ENCODE results near the gene SLC17A8.

Gene SLC17A8

GRCh38 chr12:100391856-100392255, 35.0 kb downstream of the SLC17A8 start:
- Histone ChIP-seq H3K36me3 (ENCODE audit: control insufficient read depth, insufficient read depth, low read length) (no peaks in the 10 kb centered on the region), H3K9ac (ENCODE audit: low read depth, low read length) (no peak overlapping the region), H3K27me3 (ENCODE audit: control insufficient read depth, insufficient read depth, low read length) (no peaks in the 10 kb centered on the region), H3K27ac (ENCODE audit: low read depth, low read length) (no peak overlapping the region), H3K4me3 (ENCODE audit: low read depth, low read length) (no peak overlapping the region), H3K4me1 (ENCODE audit: control insufficient read depth, insufficient read depth, low read length) (no peaks in the 10 kb centered on the region), H3K9me3 (ENCODE audit: control insufficient read depth, insufficient read depth, low read length) (no peaks in the 10 kb centered on the region)

- Histone ChIP-seq H3K4me3 (ENCODE audit: low read depth, low read length) (no peak overlapping the region), H3K9me3 (ENCODE audit: control insufficient read depth, insufficient read depth, low read length) (no peaks in the 10 kb centered on the region), H3K9ac (ENCODE audit: low read depth, low read length) (no peak overlapping the region), H3K4me1 (ENCODE audit: control insufficient read depth, insufficient read depth, low read length) (no peaks in the 10 kb centered on the region), H3K36me3 (ENCODE audit: control insufficient read depth, insufficient read depth, low read length) (no peaks in the 10 kb centered on the region), H3K27ac (ENCODE audit: low read depth, low read length) (no peak overlapping the region), H3K27me3 (ENCODE audit: control insufficient read depth, insufficient read depth, low read length) (no peaks in the 10 kb centered on the region)
These were observed 36.3 kb downstream of the SLC17A8 start for GRCh38 chr12:100393200-100393599.

- Histone ChIP-seq H3K9ac (ENCODE audit: low read depth, low read length) (no peak overlapping the region), H3K36me3 (ENCODE audit: control insufficient read depth, insufficient read depth, low read length) (no peaks in the 10 kb centered on the region), H3K9me3 (ENCODE audit: control insufficient read depth, insufficient read depth, low read length) (no peaks in the 10 kb centered on the region)
These were observed 38.9 kb downstream of the SLC17A8 start for GRCh38 chr12:100395811-100396210.

DNA sequence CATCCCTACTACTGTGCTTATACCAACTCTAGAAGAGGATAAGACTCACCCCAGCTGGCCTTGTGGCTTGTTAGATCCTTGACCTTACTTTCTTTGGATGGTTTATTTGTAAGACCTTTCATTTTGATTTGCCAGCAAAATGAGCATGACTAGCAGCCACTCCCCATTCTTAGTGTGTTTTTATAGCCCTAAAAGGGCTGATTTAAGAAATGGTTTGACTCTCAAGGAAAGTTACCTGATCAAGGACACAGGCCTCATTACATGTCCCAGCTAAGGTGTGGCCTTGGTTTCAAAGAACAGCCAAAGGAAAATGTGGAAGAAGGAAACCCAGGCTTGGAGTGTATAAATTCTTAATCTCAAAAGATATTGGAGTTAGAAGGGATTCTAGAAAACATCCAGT, 41.4 kb downstream of the SLC17A8 start:
- Histone ChIP-seq H3K27ac (ENCODE audit: low read depth, low read length) (no peak overlapping the region), H3K36me3 (ENCODE audit: control insufficient read depth, insufficient read depth, low read length) (no peaks in the 10 kb centered on the region), H3K9ac (ENCODE audit: low read depth, low read length) (no peak overlapping the region), H3K4me3 (ENCODE audit: low read depth, low read length) (no peak overlapping the region), H3K9me3 (ENCODE audit: control insufficient read depth, insufficient read depth, low read length) (no peaks in the 10 kb centered on the region), H3K4me1 (ENCODE audit: control insufficient read depth, insufficient read depth, low read length) (peaks cover 4% of the 10 kb centered on the region; the same call in 1 of the 2 replicates), H3K27me3 (ENCODE audit: control insufficient read depth, insufficient read depth, low read length) (no peaks in the 10 kb centered on the region)

More at GRCh38 chr12:100395811-100396210, 38.9 kb downstream of the SLC17A8 start:
- Histone ChIP-seq H3K27ac (ENCODE audit: low read depth, low read length) (no peak overlapping the region), H3K27me3 (ENCODE audit: control insufficient read depth, insufficient read depth, low read length) (no peaks in the 10 kb centered on the region), H3K4me1 (ENCODE audit: control insufficient read depth, insufficient read depth, low read length) (peaks cover 4% of the 10 kb centered on the region; the same call in 1 of the 2 replicates), H3K4me3 (ENCODE audit: low read depth, low read length) (no peak overlapping the region)

- Histone ChIP-seq H3K27ac (ENCODE audit: low read depth, low read length) (no peak overlapping the region), H3K9me3 (ENCODE audit: control insufficient read depth, insufficient read depth, low read length) (no peaks in the 10 kb centered on the region), H3K9ac (ENCODE audit: low read depth, low read length) (no peak overlapping the region)
These were observed 42.2 kb downstream of the SLC17A8 start for GRCh38 chr12:100399095-100399494.

DNA sequence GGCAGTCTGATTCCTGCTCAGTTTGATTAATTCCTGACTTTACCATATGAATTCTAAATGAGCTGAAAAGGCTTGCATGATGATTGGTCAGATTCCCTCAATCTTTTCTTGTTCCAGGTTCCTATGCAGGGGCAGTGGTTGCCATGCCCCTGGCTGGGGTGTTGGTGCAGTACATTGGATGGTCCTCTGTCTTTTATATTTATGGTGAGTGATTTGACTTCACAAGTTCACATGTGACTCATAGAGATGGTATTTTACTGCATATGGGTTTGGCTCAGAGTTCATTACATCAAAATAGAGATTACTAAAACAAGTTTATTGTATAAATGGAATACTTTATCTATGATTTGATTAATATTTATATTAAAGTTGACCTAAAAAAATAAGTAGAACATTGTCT, 44.8 kb downstream of the SLC17A8 start:
- H3K27ac ChIP-seq (ENCODE audit: low read depth, low read length) = no peak overlapping the region
- H3K36me3 ChIP-seq (ENCODE audit: control insufficient read depth, insufficient read depth, low read length) = no peaks in the 10 kb centered on the region
- peaks cover 4% of the 10 kb centered on the region; the same call in 1 of the 2 replicates for H3K4me1 ChIP-seq (ENCODE audit: control insufficient read depth, insufficient read depth, low read length)
- no peak overlapping the region for H3K9ac ChIP-seq (ENCODE audit: low read depth, low read length)
- no peaks in the 10 kb centered on the region for H3K27me3 ChIP-seq (ENCODE audit: control insufficient read depth, insufficient read depth, low read length)
- no peaks in the 10 kb centered on the region for H3K9me3 ChIP-seq (ENCODE audit: control insufficient read depth, insufficient read depth, low read length)
- no peak overlapping the region for H3K4me3 ChIP-seq (ENCODE audit: low read depth, low read length)

More at GRCh38 chr12:100399095-100399494, 42.2 kb downstream of the SLC17A8 start:
- H3K4me3 ChIP-seq (ENCODE audit: low read depth, low read length) = no peak overlapping the region
- no peaks in the 10 kb centered on the region for H3K27me3 ChIP-seq (ENCODE audit: control insufficient read depth, insufficient read depth, low read length)
- H3K36me3 ChIP-seq (ENCODE audit: control insufficient read depth, insufficient read depth, low read length) = no peaks in the 10 kb centered on the region
- H3K4me1 ChIP-seq (ENCODE audit: control insufficient read depth, insufficient read depth, low read length) = peaks cover 4% of the 10 kb centered on the region; the same call in 1 of the 2 replicates

DNA sequence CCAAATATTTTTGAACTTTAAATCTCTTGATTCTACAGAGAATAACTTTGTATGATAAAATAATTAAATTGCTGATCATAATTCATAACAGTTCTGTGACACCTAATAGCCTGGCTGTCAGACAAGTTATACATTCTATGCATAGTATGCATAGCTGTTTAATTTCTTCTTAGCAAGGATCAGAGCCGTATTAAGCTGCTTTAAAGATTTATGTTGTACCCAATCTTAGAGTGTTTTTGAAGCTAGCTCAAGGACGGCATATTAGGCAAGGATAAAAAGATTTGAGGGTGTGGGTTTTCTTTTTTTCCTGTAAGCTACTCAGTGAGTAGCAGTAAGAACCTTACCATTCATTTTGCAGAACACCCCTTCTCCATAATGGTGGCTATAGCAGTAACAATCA, 45.9 kb downstream of the SLC17A8 start:
- Histone ChIP-seq H3K4me1 (ENCODE audit: control insufficient read depth, insufficient read depth, low read length) (peaks cover 4% of the 10 kb centered on the region; the same call in 1 of the 2 replicates), H3K36me3 (ENCODE audit: control insufficient read depth, insufficient read depth, low read length) (no peaks in the 10 kb centered on the region), H3K9me3 (ENCODE audit: control insufficient read depth, insufficient read depth, low read length) (no peaks in the 10 kb centered on the region), H3K4me3 (ENCODE audit: low read depth, low read length) (no peak overlapping the region), H3K9ac (ENCODE audit: low read depth, low read length) (no peak overlapping the region), H3K27me3 (ENCODE audit: control insufficient read depth, insufficient read depth, low read length) (no peaks in the 10 kb centered on the region), H3K27ac (ENCODE audit: low read depth, low read length) (no peak overlapping the region)

- Histone ChIP-seq H3K27me3 (ENCODE audit: control insufficient read depth, insufficient read depth, low read length) (no peaks in the 10 kb centered on the region), H3K9me3 (ENCODE audit: control insufficient read depth, insufficient read depth, low read length) (no peaks in the 10 kb centered on the region), H3K4me3 (ENCODE audit: low read depth, low read length) (no peak overlapping the region), H3K4me1 (ENCODE audit: control insufficient read depth, insufficient read depth, low read length) (peaks cover 4% of the 10 kb centered on the region; the same call in 1 of the 2 replicates), H3K27ac (ENCODE audit: low read depth, low read length) (no peak overlapping the region), H3K36me3 (ENCODE audit: control insufficient read depth, insufficient read depth, low read length) (no peaks in the 10 kb centered on the region), H3K9ac (ENCODE audit: low read depth, low read length) (no peak overlapping the region)
These were observed 46.6 kb downstream of the SLC17A8 start for GRCh38 chr12:100403446-100403845.

DNA sequence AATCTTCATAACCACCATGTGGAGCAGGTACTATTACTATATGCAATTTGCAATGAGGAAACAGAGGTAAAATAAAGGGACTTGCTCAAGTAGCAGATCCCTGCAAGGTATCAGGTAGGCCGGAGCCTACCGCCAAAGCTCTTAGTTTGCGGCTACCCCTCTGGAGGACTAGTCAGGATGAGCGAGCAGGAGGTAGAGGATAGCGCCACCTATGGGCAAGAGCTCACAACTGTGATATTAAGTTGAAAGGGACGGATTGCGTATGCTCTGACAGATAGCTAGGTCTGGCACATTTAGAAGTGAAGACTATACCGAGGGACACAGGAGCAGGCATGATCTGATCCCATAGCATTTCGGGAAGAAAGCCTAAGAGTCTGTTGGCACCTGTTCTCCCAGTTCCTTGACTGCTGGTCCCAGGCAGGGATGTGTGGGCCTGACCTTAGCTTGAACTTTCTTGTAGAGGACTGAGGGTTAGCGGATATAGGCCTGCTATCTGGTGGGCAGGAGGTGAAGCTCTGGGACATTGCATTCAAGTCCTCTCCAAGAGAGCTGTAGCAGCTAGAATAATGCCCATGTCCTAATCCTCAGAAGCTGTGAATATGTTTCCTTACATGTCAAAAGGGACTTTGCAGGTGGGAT, 48.0 kb downstream of the SLC17A8 start:
- no peaks in the 10 kb centered on the region for H3K27me3 ChIP-seq (ENCODE audit: control insufficient read depth, insufficient read depth, low read length)
- no peaks in the 10 kb centered on the region for H3K9me3 ChIP-seq (ENCODE audit: control insufficient read depth, insufficient read depth, low read length)
- H3K4me1 ChIP-seq (ENCODE audit: control insufficient read depth, insufficient read depth, low read length) = no peaks in the 10 kb centered on the region
- no peaks in the 10 kb centered on the region for H3K36me3 ChIP-seq (ENCODE audit: control insufficient read depth, insufficient read depth, low read length)
- H3K27ac ChIP-seq (ENCODE audit: low read depth, low read length) = no peak overlapping the region
- H3K9ac ChIP-seq (ENCODE audit: low read depth, low read length) = no peak overlapping the region
- H3K4me3 ChIP-seq (ENCODE audit: low read depth, low read length) = no peak overlapping the region

GRCh38 chr12:100413001-100413400, 56.1 kb downstream of the SLC17A8 start:
- peaks cover 6% of the 10 kb centered on the region for H3K4me1 ChIP-seq (ENCODE audit: control insufficient read depth, insufficient read depth, low read length)
- no peak overlapping the region for H3K27ac ChIP-seq (ENCODE audit: low read depth, low read length)
- H3K4me3 ChIP-seq (ENCODE audit: low read depth, low read length) = no peak overlapping the region
- no peaks in the 10 kb centered on the region for H3K27me3 ChIP-seq (ENCODE audit: control insufficient read depth, insufficient read depth, low read length)
- H3K9ac ChIP-seq (ENCODE audit: low read depth, low read length) = no peak overlapping the region
- H3K36me3 ChIP-seq (ENCODE audit: control insufficient read depth, insufficient read depth, low read length) = no peaks in the 10 kb centered on the region
- no peaks in the 10 kb centered on the region for H3K9me3 ChIP-seq (ENCODE audit: control insufficient read depth, insufficient read depth, low read length)

DNA sequence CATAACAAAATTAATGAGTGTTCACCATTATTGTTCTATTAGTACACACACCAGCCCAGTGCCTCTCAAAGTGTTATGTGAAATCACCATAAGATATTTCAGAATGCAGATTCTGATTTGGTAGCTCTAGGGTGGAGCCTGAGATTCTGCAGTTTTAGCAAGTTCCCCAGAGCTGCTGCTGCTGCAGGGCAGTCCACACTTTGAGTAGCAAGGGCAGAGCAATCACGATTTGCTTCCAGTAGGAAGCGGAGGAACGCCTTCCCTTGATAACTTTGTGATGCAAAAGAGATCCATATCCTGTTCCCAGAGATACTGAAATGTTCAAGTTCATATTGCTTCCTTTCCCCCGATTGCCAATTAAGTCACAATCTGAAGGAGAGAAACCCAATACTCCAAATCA, 57.9 kb downstream of the SLC17A8 start:
- Histone ChIP-seq H3K9me3 (ENCODE audit: control insufficient read depth, insufficient read depth, low read length) (no peaks in the 10 kb centered on the region), H3K27me3 (ENCODE audit: control insufficient read depth, insufficient read depth, low read length) (no peaks in the 10 kb centered on the region), H3K27ac (ENCODE audit: low read depth, low read length) (no peak overlapping the region), H3K9ac (ENCODE audit: low read depth, low read length) (no peak overlapping the region), H3K4me3 (ENCODE audit: low read depth, low read length) (no peak overlapping the region), H3K4me1 (ENCODE audit: control insufficient read depth, insufficient read depth, low read length) (peaks cover 6% of the 10 kb centered on the region), H3K36me3 (ENCODE audit: control insufficient read depth, insufficient read depth, low read length) (no peaks in the 10 kb centered on the region)

All from HUES48 (cell line).